HG02973 (cell line): Measurements from ENCODE around the gene CRISPLD2.

Experiments used
- ATAC-seq: cut with Tn5 transposase; IDR thresholded peaks from one replicate; pipeline ENCODE4 v1.9.1; 2021; ENCODE audit warnings: moderate library complexity; ENCODE audit not compliant: unreplicated experiment

Gene CRISPLD2, protein sequence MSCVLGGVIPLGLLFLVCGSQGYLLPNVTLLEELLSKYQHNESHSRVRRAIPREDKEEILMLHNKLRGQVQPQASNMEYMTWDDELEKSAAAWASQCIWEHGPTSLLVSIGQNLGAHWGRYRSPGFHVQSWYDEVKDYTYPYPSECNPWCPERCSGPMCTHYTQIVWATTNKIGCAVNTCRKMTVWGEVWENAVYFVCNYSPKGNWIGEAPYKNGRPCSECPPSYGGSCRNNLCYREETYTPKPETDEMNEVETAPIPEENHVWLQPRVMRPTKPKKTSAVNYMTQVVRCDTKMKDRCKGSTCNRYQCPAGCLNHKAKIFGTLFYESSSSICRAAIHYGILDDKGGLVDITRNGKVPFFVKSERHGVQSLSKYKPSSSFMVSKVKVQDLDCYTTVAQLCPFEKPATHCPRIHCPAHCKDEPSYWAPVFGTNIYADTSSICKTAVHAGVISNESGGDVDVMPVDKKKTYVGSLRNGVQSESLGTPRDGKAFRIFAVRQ

DNA sequence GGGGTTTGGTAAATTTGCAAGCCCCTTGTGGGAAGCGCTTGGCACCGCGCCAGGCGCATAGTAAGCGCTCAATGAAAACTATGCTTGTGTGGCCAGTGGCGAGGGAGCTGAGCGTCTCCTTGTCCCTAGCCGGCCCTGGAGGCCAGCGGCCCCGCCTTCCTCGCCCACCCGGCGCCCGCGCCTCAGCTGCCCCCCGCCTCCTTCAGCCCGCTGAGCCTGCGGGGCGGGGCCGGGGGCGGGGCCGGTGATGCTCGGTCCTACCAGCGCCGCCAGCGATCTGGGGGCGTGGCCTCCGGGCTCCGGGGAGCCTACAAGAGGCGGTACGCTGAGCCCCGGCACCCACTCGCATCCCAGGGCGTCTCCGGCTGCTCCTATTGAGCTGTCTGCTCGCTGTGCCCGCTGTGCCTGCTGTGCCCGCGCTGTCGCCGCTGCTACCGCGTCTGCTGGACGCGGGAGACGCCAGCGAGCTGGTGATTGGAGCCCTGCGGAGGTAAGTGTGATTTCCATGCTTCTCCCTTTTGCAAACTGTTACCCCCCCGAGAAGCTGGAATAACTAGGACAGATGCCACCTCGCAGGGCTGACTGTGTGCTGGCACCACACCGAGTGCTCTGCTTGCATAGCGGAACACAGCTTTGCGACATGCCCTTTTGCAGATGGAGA, at the start of gene CRISPLD2:
Gene CRISPLD2, plus strand, starts transcription at position 342 of the 661 bp plus-strand sequence. CDS start 18,511 bp downstream, outside the sequence.
- no peak for ATAC-seq

DNA sequence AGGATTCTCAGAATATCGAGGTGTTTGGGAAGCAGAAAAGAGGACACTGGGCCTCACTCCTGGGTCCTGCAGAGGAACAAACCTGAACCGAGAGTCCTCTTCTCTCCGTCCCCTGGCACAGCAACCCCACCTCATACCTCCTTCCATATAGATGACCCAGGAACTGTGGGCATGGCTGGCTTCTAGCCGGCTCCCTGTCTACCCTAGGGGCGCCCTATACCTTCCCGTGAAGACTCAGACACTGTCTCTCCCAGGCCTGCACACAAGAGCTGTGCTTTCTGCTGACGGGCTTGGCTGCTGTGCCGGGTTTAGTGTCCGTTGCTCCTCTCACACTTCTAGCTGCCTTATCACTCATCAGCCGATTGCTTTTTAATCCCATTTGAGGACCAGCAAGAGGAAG, 46.5 kb upstream of the CRISPLD2 start:
- no peak for ATAC-seq

DNA sequence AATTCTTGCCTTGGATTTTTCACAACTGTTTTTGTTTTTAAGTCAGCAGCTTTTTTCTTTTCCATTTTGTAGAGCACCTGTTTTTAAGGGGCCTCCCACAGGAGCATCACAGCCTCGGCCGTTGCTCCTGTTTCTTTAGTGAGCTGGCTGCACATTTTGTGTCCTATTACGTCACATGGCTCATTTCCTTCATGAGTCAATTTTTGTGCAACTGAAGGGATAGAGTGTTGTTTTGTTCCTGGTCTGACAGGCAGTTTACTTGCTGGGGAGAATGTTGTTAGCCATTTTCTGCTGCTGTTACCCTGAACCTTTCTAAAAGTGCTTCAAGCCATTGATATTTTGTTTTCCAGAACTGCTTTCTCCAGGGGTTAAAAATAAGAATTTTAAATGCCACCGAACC, 45.0 kb upstream of the CRISPLD2 start:
- no peak for ATAC-seq

DNA sequence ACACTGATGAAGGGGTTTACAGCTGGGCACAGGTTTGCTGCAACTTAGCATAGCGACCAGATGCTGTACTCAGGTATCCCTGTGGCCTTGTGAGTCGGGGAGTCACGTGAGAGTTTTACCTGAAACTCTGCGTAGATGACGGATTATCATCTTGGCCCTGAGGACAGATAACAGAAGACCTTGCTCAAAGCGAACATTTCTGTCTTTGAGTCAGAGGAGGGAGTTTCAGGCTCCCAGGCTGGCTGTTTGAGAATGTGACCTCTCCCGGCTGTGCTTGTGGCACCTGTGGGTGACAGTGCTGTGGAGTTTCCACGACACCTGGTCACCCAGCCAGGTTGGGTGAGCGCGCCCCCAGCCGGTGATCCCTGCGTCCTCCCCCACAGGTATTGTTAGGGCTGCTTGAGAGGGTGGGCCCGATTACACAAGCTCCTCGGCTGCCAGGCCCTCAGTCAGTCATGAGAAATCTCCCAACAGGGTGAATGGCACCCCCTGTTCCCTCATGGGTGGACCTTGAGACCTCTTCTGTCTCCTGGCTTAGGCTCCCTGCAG, 44.4 kb upstream of the CRISPLD2 start:
- no peak for ATAC-seq

DNA sequence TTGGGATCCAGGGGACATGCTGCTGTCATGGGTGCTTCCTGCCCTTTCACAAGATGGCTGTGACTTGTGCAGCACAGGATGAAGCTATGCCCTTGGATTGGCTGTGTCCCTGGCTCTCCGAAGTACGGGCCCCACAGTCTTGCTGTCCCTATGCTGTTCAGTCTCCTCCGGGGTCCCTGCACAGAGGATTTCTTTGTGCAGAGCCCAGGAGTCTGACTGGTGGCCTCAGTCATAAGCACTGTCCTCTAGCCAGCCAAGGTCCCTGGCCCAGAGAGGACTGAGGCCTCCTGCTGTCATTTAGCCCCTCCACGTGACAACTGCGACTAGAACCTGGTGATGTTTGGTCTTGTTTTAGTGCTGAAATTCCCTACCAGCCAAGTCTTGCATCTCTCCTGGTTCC, 42.4 kb upstream of the CRISPLD2 start:
- ATAC-seq = no peak

DNA sequence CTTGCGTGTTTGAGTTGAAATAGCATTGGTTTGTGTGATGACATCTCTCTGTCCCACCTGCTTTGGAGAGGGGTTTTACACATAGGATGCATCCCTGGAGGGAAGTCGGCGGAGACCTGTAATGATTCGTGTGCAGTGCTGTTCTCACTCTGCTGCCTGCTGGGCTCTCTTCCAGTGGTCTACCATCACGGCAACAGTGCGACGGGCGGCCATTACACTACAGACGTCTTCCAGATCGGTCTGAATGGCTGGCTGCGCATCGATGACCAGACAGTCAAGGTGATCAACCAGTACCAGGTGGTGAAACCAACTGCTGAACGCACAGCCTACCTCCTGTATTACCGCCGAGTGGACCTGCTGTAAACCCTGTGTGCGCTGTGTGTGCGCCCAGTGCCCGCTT, 41.1 kb upstream of the CRISPLD2 start:
- ATAC-seq = no peak

DNA sequence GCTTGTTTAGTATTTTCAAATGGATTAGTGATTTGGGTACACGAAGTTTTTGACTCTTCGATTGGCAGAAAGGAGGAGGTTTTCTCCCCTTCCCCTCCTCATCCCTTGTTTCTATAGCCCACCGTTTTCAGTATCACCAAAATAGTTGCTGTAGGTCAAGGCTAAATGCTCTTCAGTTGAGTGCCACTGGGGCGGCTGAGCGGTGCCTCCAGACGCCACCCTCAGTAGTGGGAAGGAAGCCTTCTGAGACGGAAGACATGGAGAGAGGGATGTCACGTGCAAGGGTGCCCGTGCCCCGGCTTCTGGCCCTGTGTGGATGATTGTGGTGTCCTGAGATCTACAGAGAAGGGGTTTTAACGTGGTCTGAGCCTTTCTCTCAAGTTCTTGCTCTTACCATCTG, 39.7 kb upstream of the CRISPLD2 start:
- ATAC-seq = no peak

DNA sequence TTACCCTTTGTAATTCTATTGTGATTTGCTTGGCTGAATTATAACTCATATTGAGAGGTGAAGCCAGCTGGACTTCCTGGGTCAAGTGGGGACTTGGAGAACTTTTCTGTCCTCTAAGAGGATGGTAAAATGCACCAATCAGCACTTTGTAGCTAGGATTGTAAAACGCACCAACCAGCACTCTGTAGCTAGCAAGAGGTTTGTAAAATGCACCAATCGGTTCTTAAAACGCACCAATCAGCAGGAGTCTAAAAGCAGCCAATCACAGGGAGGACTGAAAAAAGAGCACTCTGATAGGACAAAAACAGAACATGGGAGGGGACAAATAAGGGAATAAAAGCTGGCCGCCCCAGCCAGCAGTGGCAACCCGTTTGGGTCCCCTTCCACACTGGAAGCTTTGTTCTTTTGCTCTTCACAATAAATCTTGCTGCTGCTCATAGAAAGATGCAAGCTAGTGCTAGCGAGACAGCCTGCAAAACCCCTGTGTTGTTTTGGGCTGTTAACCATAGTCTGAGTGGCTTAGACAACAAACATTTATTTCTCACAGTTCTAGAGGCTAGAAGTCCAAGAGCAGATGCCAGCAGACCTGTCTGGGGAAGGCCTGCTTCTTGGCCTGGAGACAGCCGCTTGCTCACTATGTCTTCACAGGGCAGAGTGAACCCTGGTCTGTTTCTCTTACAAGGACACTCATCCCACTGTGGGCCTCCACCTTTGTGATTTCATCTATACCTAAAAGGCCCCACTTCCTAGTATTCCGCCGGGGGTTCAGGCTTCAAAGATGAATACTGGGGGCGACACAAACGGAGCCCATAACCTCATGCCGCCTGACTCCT, 39.0 kb upstream of the CRISPLD2 start:
- ATAC-seq = no peak

DNA sequence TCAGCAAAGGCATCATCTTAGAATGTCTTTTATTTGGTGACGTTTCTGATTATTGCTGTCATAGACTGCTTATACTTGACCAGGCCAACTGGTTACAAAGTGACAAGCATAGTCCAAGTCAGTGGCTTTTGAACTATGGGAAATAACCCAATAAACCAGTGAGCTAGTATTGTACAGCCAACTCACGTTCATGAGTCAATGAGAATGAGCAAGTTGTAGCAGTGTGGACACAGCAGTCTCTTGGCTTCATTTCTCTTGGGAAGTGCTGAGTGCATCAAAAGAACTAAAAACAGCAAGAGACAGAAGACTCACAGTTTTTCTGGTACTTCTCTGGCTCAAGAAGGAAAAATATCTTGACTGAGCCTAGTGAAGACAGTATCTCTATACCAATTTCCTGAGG, 36.9 kb upstream of the CRISPLD2 start:
- ATAC-seq = no peak

DNA sequence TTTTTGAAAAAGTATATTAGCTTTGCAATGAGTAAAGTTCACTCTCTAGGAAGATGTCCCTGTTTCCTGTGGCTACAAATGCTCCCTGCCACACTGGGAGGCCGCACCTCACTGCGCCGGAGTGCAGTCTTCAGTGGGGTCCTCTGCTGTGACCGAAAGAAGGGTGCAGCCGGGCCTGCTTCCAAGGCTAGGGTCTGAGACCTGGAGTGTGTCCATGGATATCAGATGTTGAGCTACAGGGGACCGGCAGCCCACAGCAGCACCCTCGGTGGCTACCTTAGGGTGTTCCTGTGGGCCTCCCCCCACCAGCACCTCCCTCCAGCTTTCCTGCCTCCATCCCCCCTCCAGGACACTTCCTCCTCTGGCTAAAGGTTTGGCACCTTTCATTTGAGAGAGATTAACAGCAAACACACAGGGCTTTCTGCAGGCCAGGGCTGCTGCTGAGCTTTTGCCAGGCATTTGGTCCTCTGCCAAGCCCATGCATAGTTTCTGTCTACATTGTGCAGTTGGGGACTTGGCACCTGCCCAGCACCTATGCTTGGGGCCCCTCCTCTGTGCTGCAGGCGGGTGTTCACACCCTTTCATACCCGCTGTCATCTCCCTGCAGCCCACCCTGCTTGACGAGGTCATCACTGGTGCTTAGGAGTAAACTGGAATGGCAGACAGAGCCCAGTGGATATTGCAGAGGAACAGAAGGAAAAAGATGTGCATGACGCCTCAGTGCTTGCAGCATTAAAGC, 33.8 kb upstream of the CRISPLD2 start:
- no peak for ATAC-seq

DNA sequence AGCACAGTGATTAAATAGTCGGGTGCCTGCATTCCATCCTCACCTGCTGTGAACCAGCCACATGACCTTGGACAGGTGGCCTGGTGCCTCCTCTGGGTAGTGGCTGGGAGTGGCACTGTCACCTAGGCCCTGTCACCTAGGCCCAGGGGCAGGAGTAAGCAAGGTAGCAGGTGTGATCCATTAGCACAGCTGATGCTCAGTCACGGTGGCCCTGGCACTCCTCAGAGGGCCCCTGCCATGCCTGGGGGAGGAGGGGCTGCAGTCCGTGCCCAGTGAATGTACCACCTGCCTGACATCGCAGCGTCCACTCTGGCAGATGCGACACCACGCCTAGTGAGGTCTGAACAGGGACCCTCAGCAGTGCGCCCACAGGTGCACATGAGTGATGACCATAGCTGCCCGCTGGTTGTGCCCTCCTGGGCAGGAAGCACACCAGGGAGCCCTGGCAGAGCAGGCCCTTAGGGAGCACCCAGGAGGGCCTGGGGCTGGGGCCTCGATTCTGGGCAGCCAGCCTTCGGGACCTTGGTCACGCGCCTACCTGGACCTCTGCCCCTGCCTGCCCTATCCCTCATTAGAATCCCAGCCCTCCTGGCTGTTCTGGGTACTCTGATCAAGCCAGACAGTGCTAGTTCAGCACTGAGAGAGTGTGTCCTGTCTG, 33.1 kb upstream of the CRISPLD2 start:
- no peak for ATAC-seq

DNA sequence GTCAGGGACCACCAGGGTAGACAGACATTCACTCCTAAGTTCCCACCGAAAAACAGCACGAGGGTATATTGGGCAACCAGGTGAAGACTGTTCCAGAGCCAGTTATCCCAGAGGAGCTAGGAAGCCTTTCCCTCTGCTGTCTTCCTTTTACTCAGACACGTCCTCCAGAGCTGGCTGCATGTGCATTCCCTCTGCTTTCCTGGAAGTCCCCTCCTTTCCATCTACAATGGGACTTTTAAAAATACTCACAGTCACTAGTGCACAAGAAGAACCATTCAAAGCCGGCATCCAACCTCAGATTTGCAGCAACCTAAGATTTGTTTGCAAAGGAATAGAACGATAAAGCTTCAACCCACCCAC, 32.5 kb upstream of the CRISPLD2 start:
- ATAC-seq = no peak

DNA sequence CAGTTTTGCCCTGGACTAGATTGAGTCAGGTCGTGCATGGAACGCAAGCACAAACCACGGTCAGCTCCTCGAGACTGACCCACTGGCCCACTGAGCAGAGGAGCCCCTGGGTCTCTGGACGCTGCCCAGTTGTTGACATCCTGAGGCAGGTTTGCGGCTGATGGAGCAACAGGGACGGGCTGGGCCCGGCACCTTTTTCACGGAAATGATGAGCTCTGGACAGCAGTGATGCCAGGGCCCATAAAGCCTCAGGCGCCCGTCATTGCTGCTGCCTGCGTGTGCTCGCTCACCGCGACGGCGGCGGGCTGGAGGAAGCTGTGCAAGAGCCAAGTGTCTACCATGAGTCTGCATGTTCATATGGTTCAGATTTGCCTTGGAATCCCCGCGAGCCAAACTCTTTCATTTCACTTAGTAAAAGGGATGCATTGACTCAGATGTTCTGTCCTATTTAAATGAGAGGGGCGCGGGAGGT, 30.8 kb upstream of the CRISPLD2 start:
- no peak for ATAC-seq

DNA sequence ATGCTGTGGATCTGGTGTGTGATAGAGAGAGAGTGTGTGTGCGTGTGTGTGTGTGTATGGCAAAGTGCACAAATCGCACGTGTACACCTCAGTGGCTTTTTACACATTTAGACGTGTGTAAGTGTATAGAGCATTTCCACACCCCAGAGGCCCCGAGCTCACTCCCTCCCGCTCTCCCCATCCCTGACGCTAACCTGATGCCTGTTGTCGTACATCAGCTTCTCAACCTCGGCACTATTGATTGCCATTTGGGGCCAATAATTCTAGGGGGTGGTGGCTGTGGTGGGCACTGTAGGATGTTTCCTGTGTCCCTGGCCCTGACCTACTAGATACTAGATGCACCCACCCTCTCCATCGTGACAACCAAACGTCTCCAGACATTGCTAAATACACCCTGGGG, 30.4 kb upstream of the CRISPLD2 start:
- ATAC-seq = no peak

DNA sequence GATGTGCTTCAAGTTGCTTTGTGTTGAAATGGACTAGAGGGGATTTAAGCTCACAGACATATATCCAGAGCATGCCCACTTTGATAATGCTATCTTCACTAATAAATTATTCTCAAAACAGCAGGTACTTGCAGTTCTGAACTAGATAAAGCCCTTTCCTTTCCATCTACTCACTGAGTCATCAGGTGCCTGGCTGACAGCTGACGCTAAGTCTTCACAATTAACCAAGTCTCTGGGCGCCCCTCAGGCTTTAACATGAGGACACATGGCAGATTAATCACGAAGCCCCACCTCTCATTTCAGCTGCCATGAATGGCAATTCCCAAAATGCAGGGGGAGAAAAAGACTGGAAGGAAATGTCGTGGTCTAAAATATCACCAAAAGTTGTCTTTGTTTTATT, 29.5 kb upstream of the CRISPLD2 start:
- no peak for ATAC-seq

DNA sequence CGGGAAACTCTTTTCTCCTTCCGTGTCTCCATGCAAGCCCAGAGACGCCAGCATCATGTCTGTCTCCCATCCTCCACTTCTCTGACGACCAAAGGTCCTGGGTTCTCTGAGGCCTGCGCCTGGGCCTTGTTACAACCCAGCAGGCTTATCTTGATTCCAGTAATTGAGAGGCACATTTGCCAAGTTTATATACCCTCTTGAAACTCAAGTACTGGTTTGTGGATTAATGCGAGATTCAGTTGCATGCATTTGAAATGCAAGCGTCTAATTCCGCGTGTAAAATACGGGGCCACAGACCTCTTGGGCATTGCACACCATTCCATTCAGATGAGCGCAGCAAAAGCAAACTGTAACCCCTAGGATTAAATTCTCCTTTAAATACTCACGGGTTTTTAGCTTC, 28.7 kb upstream of the CRISPLD2 start:
- ATAC-seq = no peak

DNA sequence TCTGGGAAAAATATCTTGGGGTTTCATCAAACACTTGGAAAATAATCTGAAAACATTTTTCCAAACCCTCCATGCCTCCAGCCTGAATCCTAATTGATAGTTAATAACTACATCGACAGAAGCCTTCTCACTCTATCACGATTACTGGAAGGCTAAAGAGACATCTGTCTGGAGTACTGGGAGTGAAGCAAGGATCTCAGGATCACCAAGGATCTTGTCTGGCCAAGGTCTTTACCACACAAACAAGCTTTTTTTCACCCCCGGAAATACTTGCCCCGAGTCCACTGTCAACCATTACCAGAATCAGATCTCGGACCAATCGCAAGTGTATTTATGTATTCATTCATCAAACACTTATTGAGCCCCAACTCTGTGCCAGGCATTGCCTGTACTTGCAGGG, 28.3 kb upstream of the CRISPLD2 start:
- ATAC-seq = no peak

DNA sequence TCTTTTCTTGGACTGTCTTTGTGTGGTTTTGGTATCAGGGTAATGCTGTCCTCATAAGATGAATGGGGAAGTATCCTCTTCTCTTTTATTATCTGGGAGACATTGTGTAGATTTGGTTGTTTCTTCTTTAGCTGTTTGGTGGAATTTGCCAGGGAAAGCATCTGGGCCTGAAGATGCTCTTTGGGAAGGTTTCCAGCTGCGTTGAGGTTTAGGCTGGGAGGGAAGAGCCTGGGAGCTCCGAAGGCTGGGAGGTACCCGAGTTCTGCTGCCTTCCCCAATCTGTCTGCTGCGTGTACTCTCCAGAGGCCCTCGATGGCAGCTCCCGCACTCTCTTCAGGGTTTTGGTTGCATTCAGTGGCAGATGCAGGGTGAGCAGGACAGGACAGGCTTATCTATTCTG, 25.6 kb upstream of the CRISPLD2 start:
- ATAC-seq = no peak

DNA sequence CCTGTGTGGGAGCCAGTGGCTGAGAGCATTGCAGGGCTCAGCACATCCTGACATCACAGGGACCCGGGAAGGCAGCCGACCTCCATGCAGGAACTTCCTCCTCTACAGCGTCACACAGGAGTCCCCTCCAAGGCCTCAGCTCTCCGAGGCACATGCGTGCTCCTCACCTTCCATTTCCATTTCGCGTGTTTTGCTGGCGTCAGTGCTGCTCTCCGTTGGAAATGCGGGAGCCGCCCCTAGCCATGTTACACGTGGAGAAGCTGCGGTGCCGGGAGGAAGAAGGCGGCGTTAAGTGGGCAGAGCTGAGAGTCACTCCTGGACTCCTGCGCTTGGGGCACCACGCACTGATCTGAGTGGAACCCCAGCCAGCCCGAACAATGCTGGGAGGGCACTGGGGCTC, 25.2 kb upstream of the CRISPLD2 start:
- no peak for ATAC-seq
